Lower leg skin (tissue), 4 donors: Measurements from ENCODE around the gene MAP2K6. TPM values are rescaled to one million over a fixed set of nuclear protein-coding genes. Genes with fewer than 3 reads are reported as not detected.

Source experiments
- DNase-seq, 2 donors: peaks; one replicate each; pipeline ENCODE4 v3.0.0-alpha.2; 2019; ENCODE audit warnings: low spot score in 2 of 2
- H3K4me3 ChIP-seq: fragments of 200-600 bp; sonication (generic); 2 replicates; pipeline ENCODE4 v1.5.1; 2017; ENCODE audit warnings: mild to moderate bottlenecking, low read depth; ENCODE audit not compliant: poor library complexity, severe bottlenecking
- POLR2A ChIP-seq, 2 donors: fragments of 450-650 bp; IDR thresholded peaks; one replicate each; pipeline ENCODE4 v1.6.1; 2016 to 2017; ENCODE audit warnings: antibody characterized with exemption in 2 of 2, mild to moderate bottlenecking in 1 of 2, moderate library complexity in 1 of 2
- WGBS, 2 donors: methylation state at CpG; one replicate each; pipeline ENCODE4 v1.1.5; 2018; 5-methylcytosine and 5-hydroxymethylcytosine counted together
- intact Hi-C: fragments of 100-400 bp; cut with DNase I; formaldehyde crosslinking; loops from one replicate; pipeline ENCODE4 v1.15.0; 2023; ENCODE audit warnings: low total_unique reads
- total RNA-seq, 4 donors: library from RNA; depleted of rRNA; stranded (reverse); fragments of >200 nt; gene quantifications; one replicate each; pipeline ENCODE4 v1.1.0, GENCODE V29; 2016
- TF ChIP-seq, protein P1 (sequence below), 3 donors: fragments of 450-650 bp; IDR thresholded peaks; one replicate each; pipeline ENCODE4 v1.5.1; 2016; ENCODE audit warnings: antibody characterized with exemption in 3 of 3, mild to moderate bottlenecking in 3 of 3, moderate library complexity in 2 of 3

Gene MAP2K6
- total RNA-seq, 4 donors from 2014 or later, result 1.7 to 4.4 (median 2.0) TPM

DNA sequence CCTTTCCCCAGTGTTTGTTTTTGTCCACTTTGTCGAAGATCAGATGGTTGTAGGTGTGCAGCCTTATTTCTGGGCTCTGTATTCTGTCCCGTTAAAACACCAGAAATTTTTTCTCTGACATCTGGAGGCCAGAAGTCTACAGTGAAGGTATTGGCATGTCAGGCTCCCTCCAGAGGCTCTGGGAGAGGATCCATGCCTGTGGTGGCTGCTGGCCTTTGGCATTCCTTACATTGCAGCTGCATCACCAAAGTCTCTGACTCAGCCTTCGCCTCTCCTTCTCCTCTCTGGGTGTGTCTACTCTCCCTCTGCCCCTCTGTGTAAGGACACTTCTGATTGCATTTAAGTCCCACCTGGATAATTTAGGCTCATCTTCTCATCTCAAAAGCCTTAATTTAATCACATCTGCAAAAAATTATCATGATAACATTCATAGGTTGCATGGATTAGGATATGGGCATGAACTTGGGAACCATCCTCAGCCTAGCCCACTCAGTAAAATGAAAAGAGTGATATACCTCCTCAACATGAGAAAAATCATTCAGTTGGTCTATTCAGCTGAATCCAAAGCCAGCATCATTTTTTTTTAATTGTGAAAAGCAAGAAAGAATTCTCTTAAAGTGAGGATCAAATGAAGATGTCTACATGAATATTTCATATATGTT, 78.0 kb downstream of the MAP2K6 start:
- intact Hi-C loops, result no loop called here
- 43 to 49% methylated on average over 3 of the region's 3 CpGs for WGBS, 2 donors
- TF ChIP-seq, protein P1, sequence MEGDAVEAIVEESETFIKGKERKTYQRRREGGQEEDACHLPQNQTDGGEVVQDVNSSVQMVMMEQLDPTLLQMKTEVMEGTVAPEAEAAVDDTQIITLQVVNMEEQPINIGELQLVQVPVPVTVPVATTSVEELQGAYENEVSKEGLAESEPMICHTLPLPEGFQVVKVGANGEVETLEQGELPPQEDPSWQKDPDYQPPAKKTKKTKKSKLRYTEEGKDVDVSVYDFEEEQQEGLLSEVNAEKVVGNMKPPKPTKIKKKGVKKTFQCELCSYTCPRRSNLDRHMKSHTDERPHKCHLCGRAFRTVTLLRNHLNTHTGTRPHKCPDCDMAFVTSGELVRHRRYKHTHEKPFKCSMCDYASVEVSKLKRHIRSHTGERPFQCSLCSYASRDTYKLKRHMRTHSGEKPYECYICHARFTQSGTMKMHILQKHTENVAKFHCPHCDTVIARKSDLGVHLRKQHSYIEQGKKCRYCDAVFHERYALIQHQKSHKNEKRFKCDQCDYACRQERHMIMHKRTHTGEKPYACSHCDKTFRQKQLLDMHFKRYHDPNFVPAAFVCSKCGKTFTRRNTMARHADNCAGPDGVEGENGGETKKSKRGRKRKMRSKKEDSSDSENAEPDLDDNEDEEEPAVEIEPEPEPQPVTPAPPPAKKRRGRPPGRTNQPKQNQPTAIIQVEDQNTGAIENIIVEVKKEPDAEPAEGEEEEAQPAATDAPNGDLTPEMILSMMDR (IDR thresholded peaks at IDR 0.05), result no peak
- TF ChIP-seq POLR2A (IDR thresholded peaks at IDR 0.05), result no peak
- DNase-seq, result no peak
- no peak overlapping the region for H3K4me3 ChIP-seq

DNA sequence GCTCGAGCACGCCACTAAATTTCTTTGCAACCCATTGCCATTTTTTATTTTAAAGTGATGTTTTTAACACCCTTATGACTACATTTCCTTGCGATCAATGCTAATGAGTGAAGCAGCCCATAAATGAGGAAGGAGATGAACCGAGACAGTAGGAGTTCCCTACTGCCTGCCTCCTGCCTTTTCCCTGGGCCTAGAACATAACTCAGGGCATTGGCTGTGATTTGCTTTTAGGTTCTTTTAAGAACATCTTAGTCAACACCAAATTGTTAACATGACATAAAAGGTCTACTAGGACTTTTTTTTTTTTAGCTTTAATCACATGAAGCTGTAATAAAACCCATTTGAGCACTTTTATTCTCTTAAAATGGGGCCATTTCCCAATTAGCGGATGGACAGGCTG, 81.3 kb downstream of the MAP2K6 start:
- no peak for TF ChIP-seq POLR2A (IDR thresholded peaks at IDR 0.05)
- TF ChIP-seq, protein P1 (IDR thresholded peaks at IDR 0.05), result no peak
- intact Hi-C loops, result no loop called here
- no peak overlapping the region for H3K4me3 ChIP-seq
- 93 to 95% methylated on average over 5 of the region's 5 CpGs for WGBS, 2 donors
- DNase-seq, result no peak

DNA sequence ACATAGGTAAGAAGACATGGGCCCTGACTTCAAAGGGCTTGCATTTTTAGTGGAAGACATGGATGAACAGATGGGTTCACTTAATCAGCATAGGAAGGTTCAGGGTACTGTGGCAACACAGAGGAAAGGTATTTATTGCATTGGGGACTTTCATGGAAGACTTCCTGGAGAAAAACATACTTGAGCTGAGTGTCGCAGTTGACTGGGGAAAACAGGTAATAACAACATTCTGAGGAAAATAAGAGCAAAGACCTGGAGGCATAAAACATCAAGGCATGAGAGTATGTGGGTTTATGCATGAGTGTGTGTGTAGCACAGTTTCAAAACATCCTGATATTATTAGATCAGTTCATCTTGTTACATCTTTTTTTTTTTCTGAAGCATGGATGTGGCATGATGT, 82.7 kb downstream of the MAP2K6 start:
- TF ChIP-seq, protein P1 (IDR thresholded peaks at IDR 0.05), result no peak
- TF ChIP-seq POLR2A (IDR thresholded peaks at IDR 0.05), result no peak
- H3K4me3 ChIP-seq, result no peak overlapping the region
- no peak for DNase-seq
- 94 to 97% methylated on average over 1 of the region's 1 CpG for WGBS, 2 donors
- intact Hi-C loops, result no loop called here

DNA sequence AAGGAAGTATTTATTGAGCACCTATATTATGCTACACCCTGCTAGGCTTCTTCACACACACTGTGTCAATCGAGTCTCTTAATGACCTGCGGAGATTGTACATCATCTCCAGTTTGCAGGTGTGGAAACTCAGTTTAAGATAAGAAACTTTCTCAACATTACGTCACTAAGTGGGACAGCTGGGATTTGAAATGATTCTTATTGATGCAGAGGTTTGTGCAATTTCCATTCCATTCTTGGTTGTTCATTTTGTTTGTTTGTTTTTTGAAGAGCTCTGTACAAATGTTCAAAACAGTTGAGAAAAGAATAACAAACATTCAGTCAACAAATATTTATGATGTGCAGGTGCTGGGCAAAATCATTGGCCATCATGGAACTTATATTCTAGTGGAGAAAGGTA, 84.8 kb downstream of the MAP2K6 start:
- TF ChIP-seq, protein P1 (IDR thresholded peaks at IDR 0.05), result no peak
- no peak for TF ChIP-seq POLR2A (IDR thresholded peaks at IDR 0.05)
- intact Hi-C loops, result no loop called here
- no peak overlapping the region for H3K4me3 ChIP-seq
- no peak for DNase-seq
- WGBS, 2 donors, result 78 to 92% methylated on average over 3 of the region's 3 CpGs

DNA sequence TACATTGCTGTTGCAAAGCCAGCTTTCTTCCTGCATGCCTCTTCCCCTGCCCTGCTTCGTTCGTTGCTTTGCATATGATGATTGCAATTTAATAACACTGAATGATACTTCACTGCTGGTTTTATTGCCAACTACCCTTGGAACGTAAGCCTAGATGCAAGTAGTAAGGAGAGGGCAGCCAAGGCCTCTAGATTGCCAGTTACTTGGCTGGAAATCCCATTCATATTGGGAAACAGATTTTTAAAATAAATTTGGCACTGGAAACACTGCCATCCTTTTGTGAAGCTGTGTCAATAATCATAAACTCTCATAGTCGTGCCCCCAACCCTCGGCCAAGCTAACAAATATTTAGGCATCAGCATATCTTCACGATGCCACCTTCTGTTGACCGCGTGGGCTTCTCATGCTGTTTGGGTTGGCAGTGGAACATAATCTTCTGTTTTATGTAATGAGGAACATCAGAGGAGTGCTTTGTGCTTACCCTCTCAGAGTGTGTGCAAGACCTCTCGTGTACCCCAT, 86.5 kb downstream of the MAP2K6 start:
- DNase-seq, result no peak
- no peak overlapping the region for H3K4me3 ChIP-seq
- 29 to 30% methylated on average over 9 of the region's 9 CpGs for WGBS, 2 donors
- TF ChIP-seq, protein P1 (IDR thresholded peaks at IDR 0.05), result no peak
- TF ChIP-seq POLR2A (IDR thresholded peaks at IDR 0.05), result no peak
- intact Hi-C loops, result no loop called here
